Islet of Langerhans (tissue), 1 donor: ENCODE data around the gene RRP12.
"Not testable (repeated sequence)": the region's sequence is repeated elsewhere in the genome, so short reads cannot be mapped to it uniquely, and the experiment has no call there.

Experiments
- FAIRE-seq: peaks from one replicate; lab custom pipeline; 2011; peaks lifted over from hg19 to GRCh38; lab: Jason Lieb, UNC

The RRP12 gene

GRCh38 chr10:97365761-97366351 lies 35.3 kb downstream of the RRP12 start:
- no peak for FAIRE-seq

DNA sequence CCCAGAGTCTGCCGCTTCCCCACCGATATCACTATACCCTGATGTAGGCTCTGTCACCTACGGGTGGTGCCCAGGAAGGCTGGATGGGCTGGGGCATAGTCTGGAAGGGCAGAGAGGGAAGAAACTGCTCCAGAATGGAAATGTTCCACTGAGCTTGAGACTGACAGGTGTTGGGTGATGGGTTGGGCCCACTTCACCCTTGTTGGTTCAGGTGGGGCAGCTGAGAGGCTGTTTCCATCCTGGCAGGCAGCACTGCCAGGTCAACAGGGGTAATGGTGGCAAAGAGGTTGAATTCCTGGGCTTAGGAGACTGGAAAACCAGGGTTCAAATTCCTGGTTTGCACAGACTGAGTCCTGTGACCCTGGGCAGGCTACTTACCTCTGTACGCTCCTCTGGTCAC lies 38.1 kb downstream of the RRP12 start:
- FAIRE-seq, result no peak

- FAIRE-seq, result no peak
Measured at GRCh38 chr10:97362310-97363033, 38.7 kb downstream of the RRP12 start.

- FAIRE-seq, result no peak
Measured at GRCh38 chr10:97361537-97361901, 39.6 kb downstream of the RRP12 start.

DNA sequence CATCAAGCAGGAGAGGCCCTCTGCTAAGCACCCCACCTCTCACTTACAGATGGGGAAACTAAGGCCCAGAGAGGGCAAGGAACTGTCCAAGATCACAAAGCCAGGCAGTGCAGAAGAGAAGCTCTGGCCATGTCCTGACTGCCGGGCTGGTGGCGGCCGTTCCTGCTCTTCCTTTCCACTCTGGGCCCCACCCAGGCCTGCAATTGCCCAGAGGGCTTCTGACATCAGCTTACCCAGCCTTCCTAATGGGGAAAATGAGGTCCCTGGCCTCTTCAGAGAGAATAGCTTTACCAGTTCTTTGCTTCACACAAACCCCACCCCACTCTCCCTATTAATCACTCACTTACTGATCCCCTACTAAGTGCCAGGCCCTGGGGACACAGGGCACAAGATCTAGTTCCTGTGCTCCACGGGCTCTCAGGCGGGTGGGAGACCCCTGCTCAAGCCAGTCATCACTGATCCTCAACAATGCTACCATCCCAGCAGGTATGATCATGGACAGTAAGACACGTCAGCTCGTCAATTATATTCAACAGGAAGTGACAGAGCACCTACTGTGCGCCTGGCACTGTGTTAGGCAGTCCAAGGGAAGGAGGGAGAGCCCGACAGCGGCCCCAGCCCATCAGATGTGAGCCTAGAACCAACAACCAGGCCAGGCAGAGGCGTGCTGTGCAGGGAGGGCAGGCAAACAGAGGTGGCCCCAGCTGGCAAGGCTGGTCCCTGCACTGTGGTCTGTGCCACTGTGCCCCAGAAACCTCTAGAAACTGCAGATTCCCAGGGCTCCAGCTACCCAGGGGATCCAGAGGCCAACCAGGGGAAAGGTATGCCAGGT lies 40.2 kb downstream of the RRP12 start:
- FAIRE-seq, result no peak

GRCh38 chr10:97358781-97359180 lies 42.4 kb downstream of the RRP12 start:
- no peak for FAIRE-seq

DNA sequence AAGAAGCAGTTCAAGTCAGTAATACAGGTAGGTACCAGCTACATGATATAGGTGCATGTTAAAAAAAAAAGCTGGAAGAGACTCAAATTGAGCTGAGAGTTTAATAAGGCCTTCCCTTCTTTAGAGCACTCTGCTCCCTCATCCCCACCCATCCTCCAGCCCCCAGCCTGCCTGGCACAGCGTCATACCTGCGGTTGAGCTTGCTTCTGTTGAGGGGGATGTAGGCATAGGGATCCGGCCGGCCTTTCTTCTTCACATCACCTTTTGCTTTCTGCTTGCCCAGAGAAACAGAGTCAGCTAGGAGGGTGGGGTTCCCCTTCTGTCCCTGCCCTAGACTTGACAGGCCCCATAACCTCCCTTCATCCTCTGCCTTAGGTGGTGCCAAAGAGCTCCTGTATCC lies 42.8 kb downstream of the RRP12 start:
- FAIRE-seq, result no peak

- FAIRE-seq, result no peak
Measured at GRCh38 chr10:97356918-97357317, 44.2 kb downstream of the RRP12 start.

DNA sequence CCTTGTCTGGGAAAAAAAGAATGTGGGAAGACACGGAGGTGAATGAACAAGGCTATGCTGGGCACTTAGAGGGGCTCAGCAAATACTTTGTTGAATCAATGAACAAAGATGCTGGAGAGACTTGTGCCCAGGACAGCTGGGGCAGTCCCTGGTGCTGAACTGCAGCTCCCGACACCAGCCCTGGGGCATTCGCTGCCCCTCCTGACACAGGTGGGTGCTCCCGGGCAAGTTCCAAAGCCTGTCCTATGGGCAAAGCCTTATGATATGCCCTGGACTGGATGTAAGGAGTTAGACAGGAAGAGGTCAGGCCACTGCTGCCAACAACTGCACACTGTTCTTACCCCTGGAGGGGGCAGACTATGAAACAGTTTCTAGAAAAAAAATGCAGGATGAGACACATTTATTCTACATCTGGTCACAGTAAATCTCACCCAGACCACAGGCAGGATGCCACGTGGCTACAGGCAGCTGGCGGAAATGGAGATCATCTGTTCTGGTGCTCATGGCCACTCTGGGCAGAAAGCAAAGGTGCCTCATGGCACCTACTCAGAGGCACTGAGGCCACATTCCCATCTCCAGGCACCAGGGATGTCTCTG lies 44.7 kb downstream of the RRP12 start:
- FAIRE-seq, result no peak

GRCh38 chr10:97355571-97355975 lies 45.6 kb downstream of the RRP12 start:
- no peak for FAIRE-seq

- FAIRE-seq, result no peak
Measured at GRCh38 chr10:97353945-97354344, 47.2 kb downstream of the RRP12 start.

GRCh38 chr10:97349752-97350513 lies 51.2 kb downstream of the RRP12 start:
- no peak for FAIRE-seq

DNA sequence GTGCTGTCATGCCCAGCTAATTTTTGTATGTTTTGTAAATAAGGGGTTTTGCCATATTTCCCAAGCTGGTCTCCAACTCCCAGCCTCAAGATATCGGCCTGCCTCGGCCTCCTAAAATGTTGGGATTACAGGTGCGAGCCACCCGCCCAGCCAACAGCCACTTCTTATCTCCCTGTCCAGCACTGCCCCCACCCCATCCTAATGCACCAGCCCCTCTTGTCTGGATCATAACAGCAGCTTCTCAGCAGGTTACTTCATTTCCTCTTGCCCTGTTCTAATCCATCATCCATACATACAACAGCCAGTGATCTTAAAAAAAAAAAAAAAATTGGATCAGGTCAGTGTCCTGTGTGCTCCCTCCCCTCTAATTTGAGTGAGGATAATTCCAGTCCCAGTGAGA lies 53.8 kb downstream of the RRP12 start:
- no peak for FAIRE-seq

DNA sequence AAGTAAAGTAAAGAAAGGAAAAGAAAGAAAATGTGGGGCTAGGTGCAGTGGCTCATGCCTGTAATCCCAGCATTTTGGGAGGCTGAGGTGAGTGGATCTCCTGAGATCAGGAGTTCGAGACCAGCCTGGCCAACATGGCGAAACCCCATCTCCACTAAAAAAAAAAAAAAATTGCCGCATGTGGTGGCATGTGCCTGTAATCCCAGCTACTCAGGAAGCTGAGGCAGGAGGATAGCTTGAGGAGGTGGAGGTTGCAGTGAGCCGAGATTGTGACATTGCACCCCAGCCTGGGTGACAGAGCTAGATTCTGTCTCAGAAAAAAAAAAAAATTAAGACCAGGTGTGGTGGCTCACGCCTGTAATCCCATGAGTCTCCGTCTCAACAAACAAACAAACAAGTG lies 57.5 kb downstream of the RRP12 start:
- not testable (repeated sequence) for FAIRE-seq

DNA sequence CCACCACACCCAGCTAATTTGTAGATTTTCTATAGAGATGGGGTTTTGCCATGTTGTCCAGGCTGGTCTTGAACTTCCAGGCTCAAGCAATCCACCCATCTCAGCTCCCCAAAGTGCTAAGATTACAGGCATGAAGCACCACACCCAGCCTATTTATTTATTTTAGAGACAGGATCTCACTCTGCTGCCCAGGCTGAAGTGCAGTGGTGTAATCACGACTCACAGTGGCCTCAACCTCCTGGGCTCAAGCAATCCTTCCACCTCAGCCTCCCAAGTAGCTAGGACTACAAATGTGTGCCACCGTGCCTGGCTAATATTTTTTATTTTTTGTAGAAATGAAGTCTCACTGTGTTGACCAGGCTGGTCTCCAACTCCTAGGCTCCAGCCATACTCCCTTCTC lies 59.7 kb downstream of the RRP12 start:
- no peak for FAIRE-seq

DNA sequence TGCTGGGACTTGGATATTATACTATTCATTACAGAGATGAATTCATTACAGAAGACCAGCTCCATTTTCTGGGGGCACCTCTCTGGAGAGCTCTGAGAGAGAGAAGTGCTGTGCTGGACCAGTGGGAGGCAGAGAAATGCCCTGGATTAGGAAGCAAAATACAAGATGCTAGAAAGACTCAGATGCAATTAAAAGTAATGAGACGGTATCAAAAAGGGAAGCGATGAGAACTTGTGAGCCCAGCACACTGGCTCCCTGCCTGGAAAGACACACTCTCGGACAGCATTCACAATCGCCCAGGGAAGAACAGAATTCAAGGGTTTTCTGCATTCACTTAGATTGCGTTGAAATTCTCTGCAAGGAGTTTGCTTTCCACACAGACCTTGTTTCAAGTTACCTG lies 63.1 kb downstream of the RRP12 start:
- no peak for FAIRE-seq

GRCh38 chr10:97336942-97337831 lies 64.0 kb downstream of the RRP12 start:
- no peak for FAIRE-seq

GRCh38 chr10:97336446-97336845 lies 64.7 kb downstream of the RRP12 start:
- no peak for FAIRE-seq

GRCh38 chr10:97336006-97336405 lies 65.1 kb downstream of the RRP12 start:
- FAIRE-seq, result no peak

- FAIRE-seq, result no peak
Measured at GRCh38 chr10:97335188-97335619, 65.9 kb downstream of the RRP12 start.
